ENCODE data around the gene UCN2. TPM values are rescaled to one million over a fixed set of nuclear protein-coding genes. Genes with fewer than 3 reads are reported as not detected.

Gene UCN2, protein sequence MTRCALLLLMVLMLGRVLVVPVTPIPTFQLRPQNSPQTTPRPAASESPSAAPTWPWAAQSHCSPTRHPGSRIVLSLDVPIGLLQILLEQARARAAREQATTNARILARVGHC
- not detected for total RNA-seq
- under 1 TPM in 5 of 8 donors, not detected in 3; 0.08 to 0.95 (median 0.09) TPM for polyA plus RNA-seq (ENCODE audit: insufficient read depth in 1 of 8, insufficient read length in 8 of 8, low replicate concordance in 1 of 8)
- long read RNA-seq, donor 1: 0 reads
- long read RNA-seq, donor 2: 0 reads
- long read RNA-seq, donor 3: 0 reads
- long read RNA-seq, donor 4: 0 reads
- long read RNA-seq, donor 5: 0 reads
- long read RNA-seq, donor 6: 0 reads
- long read RNA-seq, donor 7: 0 reads
- long read RNA-seq, donor 8: 0 reads
- long read RNA-seq, donor 9: 0 reads
- long read RNA-seq, donor 10: 0 reads
- long read RNA-seq, donor 11: 0 reads

DNA sequence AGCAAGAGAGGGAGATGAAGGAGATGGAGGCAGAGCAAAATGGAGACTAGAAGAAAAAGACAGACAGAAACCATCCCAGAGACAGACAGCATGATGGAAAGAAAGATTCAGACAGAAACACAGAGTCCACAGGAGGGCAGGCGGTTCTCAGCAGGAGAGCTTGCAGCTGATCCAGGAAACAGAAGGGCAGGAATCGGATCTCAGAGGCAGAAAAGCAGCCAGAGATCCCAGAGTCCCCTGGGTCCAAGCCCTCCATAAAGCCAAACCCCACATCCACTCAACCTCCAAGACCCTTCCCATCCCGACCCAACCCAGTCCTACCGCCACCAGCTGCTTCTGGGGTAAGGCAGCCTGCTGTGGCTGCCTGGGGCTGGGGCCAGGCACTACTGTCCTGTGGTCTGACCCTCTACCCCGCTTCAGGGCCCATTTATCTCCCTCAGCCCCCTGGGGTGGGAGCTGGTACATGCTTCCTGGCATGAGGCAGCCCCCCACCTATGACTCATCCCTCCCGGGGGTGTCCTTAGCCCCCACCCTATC is at the start of gene UCN2:
Gene UCN2, minus strand, starts transcription at position 400 of the 537 bp plus-strand sequence. CDS start 657 bp downstream, outside the sequence.
- Histone ChIP-seq H3K36me3 (ENCODE audit: control insufficient read depth, insufficient read depth, low read length) (no peaks in the 10 kb centered on the region), H3K27me3 (ENCODE audit: control insufficient read depth, insufficient read depth, low read length) (no peaks in the 10 kb centered on the region), H3K27ac (ENCODE audit: low read length) (no peak within 1 kb of the TSS), H3K4me1 (ENCODE audit: control insufficient read depth, insufficient read depth, low read length) (peaks cover 50% of the 10 kb centered on the region), H3K9me3 (replicated peaks; ENCODE audit: control insufficient read depth, low read depth, low read length) (no peaks in the 10 kb centered on the region), H3K4me3 (ENCODE audit: low read length) (no peak within 1 kb of the TSS)
- no peak for DNase-seq
- 67% methylated on average over 4 of the region's 6 CpGs for WGBS (ENCODE audit: insufficient coverage)

- Histone ChIP-seq H3K9me3 (replicated peaks; ENCODE audit: control insufficient read depth, low read depth, low read length) (peaks cover 3% of the 10 kb centered on the region), H3K4me3 (ENCODE audit: low read length) (no peak overlapping the region), H3K4me1 (ENCODE audit: control insufficient read depth, insufficient read depth, low read length) (peaks cover 5% of the 10 kb centered on the region), H3K27me3 (ENCODE audit: control insufficient read depth, insufficient read depth, low read length) (peaks cover 12% of the 10 kb centered on the region), H3K36me3 (ENCODE audit: control insufficient read depth, insufficient read depth, low read length) (peaks cover 4% of the 10 kb centered on the region), H3K27ac (ENCODE audit: low read length) (no peak overlapping the region)
- DNase-seq: no peak
- WGBS (ENCODE audit: insufficient coverage): no CpG with 5 or more reads among the region's 1 CpG
Measured at GRCh38 chr3:48612309-48612708, 48.7 kb upstream of the UCN2 start.

GRCh38 chr3:48609088-48610005 is 45.8 kb upstream of the UCN2 start, which contains the start of gene UQCRC1:
Gene UQCRC1, minus strand, starts transcription at chr3:48609646. Its CDS starts 26 bp downstream, at chr3:48609620.
- Histone ChIP-seq H3K27ac (ENCODE audit: low read length) (peak within 1 kb of the TSS; percentile 82), H3K27me3 (ENCODE audit: control insufficient read depth, insufficient read depth, low read length) (peaks cover 12% of the 10 kb centered on the region), H3K36me3 (ENCODE audit: control insufficient read depth, insufficient read depth, low read length) (peaks cover 23% of the 10 kb centered on the region), H3K9me3 (replicated peaks; ENCODE audit: control insufficient read depth, low read depth, low read length) (no peaks in the 10 kb centered on the region), H3K4me3 (ENCODE audit: low read length) (peak within 1 kb of the TSS; percentile 99), H3K4me1 (ENCODE audit: control insufficient read depth, insufficient read depth, low read length) (peaks cover 5% of the 10 kb centered on the region)
- peak; percentile 97 for DNase-seq
- WGBS (ENCODE audit: insufficient coverage): 1% methylated on average over 80 of the region's 86 CpGs

DNA sequence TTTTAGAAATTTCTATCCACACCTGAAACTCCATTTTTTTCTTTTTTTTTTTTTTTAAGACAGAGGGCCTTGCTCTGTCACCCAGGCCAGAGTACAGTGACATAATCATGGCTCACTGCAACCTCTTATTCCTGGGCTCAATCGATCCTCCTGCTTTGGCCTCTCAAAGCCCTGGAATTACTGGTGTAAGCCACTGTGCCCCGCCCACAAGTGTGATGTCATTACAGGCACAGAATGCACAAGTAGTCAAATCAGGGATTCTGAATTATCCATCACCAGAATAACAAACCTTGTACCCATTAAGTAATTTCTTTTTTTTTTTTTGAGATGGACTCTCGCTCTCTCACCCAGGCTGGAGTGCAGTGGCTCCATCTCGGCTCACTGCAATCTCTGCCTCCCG is 43.9 kb upstream of the UCN2 start:
- peaks cover 5% of the 10 kb centered on the region for H3K4me1 ChIP-seq (ENCODE audit: control insufficient read depth, insufficient read depth, low read length)
- 100% methylated on average over 3 of the region's 5 CpGs for WGBS (ENCODE audit: insufficient coverage)
- H3K36me3 ChIP-seq (ENCODE audit: control insufficient read depth, insufficient read depth, low read length): peaks cover 40% of the 10 kb centered on the region

DNA sequence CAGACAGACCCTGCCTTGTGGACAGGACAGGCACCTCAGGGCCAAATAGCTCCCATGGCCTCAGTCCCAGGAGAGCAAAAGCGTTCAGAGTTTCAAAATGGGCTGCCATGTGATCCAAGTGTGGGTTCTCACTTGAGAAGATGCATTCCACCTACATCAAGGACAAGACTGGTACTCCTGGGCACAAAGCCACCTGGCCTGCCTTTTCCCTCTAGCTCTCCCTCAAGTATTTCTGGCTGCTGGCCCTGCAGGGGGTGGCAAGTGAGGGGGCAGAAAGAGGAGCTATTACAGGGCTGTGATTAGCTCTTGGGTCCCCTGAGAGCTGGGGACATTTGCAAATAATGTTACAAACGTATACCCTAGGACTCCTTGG is 38.0 kb upstream of the UCN2 start:
- Histone ChIP-seq H3K9me3 (replicated peaks; ENCODE audit: control insufficient read depth, low read depth, low read length) (no peaks in the 10 kb centered on the region), H3K27ac (ENCODE audit: low read length) (no peak overlapping the region), H3K4me3 (ENCODE audit: low read length) (no peak overlapping the region), H3K4me1 (ENCODE audit: control insufficient read depth, insufficient read depth, low read length) (peaks cover 29% of the 10 kb centered on the region), H3K36me3 (ENCODE audit: control insufficient read depth, insufficient read depth, low read length) (peaks cover 90% of the 10 kb centered on the region), H3K27me3 (ENCODE audit: control insufficient read depth, insufficient read depth, low read length) (no peaks in the 10 kb centered on the region)
- WGBS (ENCODE audit: insufficient coverage): 60% methylated on average over 1 of the region's 2 CpGs
- no peak for DNase-seq

More for the DNA sequence above, 43.9 kb upstream of the UCN2 start:
- H3K27me3 ChIP-seq (ENCODE audit: control insufficient read depth, insufficient read depth, low read length): peaks cover 12% of the 10 kb centered on the region
- no peak for DNase-seq
- no peak overlapping the region for H3K27ac ChIP-seq (ENCODE audit: low read length)
- no peaks in the 10 kb centered on the region for H3K9me3 ChIP-seq (replicated peaks; ENCODE audit: control insufficient read depth, low read depth, low read length)
- H3K4me3 ChIP-seq (ENCODE audit: low read length): no peak overlapping the region

- no peak overlapping the region for H3K27ac ChIP-seq (ENCODE audit: low read length)
- peaks cover under 1% of the 10 kb centered on the region for H3K27me3 ChIP-seq (ENCODE audit: control insufficient read depth, insufficient read depth, low read length)
- WGBS (ENCODE audit: insufficient coverage): 93% methylated on average over 13 of the region's 19 CpGs
- H3K9me3 ChIP-seq (replicated peaks; ENCODE audit: control insufficient read depth, low read depth, low read length): no peaks in the 10 kb centered on the region
- H3K4me3 ChIP-seq (ENCODE audit: low read length): no peak overlapping the region
- DNase-seq: no peak
- H3K4me1 ChIP-seq (ENCODE audit: control insufficient read depth, insufficient read depth, low read length): peaks cover 29% of the 10 kb centered on the region
- peaks cover 87% of the 10 kb centered on the region for H3K36me3 ChIP-seq (ENCODE audit: control insufficient read depth, insufficient read depth, low read length)
Measured at GRCh38 chr3:48600711-48601621, 37.4 kb upstream of the UCN2 start.

DNA sequence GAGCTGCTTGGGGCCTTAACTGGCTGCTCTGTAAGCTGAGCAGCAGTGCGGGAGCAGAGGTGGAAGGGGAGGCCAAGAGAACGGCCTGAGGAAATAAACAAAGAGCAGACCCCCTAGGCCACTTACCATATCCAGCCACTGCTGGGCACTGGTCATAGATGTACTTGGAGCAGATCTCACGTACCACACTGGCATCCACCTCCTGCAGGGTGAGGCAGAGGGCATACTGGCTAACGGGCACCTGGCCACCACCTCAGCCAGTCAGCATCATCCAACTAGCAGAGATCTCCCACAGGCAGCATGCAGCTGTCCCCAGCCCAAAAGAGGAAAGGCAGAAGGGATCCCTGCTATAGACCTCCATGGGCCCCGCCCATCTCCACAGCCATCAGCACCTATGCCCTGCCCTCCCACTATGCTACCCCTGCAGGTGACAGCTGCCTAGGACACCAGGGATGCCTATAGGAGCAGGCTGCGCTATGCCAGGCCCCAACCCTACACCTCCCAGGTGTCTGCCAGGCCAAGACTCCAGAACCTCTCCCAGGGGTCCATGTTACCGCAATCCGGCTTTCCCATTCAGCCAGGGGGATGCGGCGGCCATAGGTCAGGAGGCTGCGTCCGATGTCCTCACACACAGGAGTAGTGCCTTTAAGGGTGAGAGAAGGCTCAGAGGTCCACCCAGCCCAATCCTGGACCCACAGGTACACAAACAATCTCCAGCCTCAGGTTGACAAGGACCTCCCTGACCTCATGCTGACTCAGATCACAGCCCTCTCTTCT is 36.1 kb upstream of the UCN2 start:
- no peak for DNase-seq
- 93% methylated on average over 3 of the region's 12 CpGs for WGBS (ENCODE audit: insufficient coverage)
- Histone ChIP-seq H3K4me3 (ENCODE audit: low read length) (no peak overlapping the region), H3K4me1 (ENCODE audit: control insufficient read depth, insufficient read depth, low read length) (peaks cover 42% of the 10 kb centered on the region), H3K36me3 (ENCODE audit: control insufficient read depth, insufficient read depth, low read length) (peaks cover 75% of the 10 kb centered on the region), H3K9me3 (replicated peaks; ENCODE audit: control insufficient read depth, low read depth, low read length) (no peaks in the 10 kb centered on the region), H3K27ac (ENCODE audit: low read length) (peak overlapping the region; percentile 88), H3K27me3 (ENCODE audit: control insufficient read depth, insufficient read depth, low read length) (peaks cover 12% of the 10 kb centered on the region)

- 55% methylated on average over 11 of the region's 11 CpGs for WGBS (ENCODE audit: insufficient coverage)
- H3K27me3 ChIP-seq (ENCODE audit: control insufficient read depth, insufficient read depth, low read length): peaks cover 18% of the 10 kb centered on the region
- H3K27ac ChIP-seq (ENCODE audit: low read length): peak overlapping the region; percentile 88
- peaks cover 69% of the 10 kb centered on the region for H3K36me3 ChIP-seq (ENCODE audit: control insufficient read depth, insufficient read depth, low read length)
- no peak for DNase-seq
- peaks cover 45% of the 10 kb centered on the region for H3K4me1 ChIP-seq (ENCODE audit: control insufficient read depth, insufficient read depth, low read length)
- H3K4me3 ChIP-seq (ENCODE audit: low read length): no peak overlapping the region
- no peaks in the 10 kb centered on the region for H3K9me3 ChIP-seq (replicated peaks; ENCODE audit: control insufficient read depth, low read depth, low read length)
Measured at GRCh38 chr3:48599077-48599501, 35.5 kb upstream of the UCN2 start.

Data from muscle of leg (tissue), 16 donors.